SK-N-MC (cell line): ENCODE measurements around the gene FLNB.

Experiments used
- EZH2 ChIP-seq: fragments of 200-600 bp; sonication (generic); IDR thresholded peaks from one replicate; pipeline ENCODE4 v1.6.1; 2017; ENCODE audit warnings: antibody characterized with exemption
- POLR2AphosphoS5 ChIP-seq: IDR thresholded peaks from 2 replicates; pipeline ENCODE4 v1.6.1; 2012; ENCODE audit warnings: mild to moderate bottlenecking, low read depth, low read length, borderline replicate concordance

DNA sequence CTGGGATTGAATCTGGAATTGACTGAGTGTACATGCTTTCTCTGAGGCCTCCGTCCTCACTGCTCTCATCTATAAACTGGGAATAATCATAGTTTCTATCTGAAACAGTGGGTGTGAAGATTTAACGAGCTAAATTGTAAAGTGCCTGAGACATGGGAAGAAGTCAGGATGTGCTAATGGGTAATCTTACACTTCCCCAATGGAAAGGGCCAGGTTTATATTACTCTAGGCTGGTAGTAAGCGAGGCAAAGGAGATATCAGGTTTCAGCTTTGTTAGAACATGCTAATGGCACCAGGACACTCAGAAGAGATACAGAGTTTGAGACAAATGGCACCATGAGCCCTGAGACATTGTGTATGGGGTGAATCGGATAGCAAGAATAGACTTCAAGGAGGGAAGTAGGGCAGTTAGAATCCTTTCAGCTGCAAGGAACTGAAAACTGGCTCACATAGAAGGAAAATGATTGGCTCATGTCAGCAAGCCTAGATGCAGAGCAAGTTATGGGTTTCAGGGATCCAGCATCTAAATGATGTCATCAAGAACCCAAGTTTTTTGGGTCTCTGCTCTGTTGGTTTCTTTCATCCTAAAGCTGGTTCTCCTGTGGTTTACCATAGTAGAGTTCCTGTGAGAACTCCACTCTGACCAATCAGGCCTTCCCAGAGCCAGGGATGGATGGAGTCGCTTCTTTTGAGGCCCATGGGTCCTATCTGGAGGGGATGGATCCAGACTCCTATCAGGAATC is 21.8 kb downstream of the FLNB start:
- TF ChIP-seq POLR2AphosphoS5 (no peak), EZH2 (no peak)
